GM12878 (cell line): ENCODE results near the gene NEMP2. TPM values are rescaled to one million over a fixed set of nuclear protein-coding genes. Genes with fewer than 3 reads are reported as not detected.

Experiments
- ATAC-seq: fragments of 200-7000 bp; cut with Tn5 transposase; 3 replicates; pipeline ENCODE4 v1.9.1; 2020; ENCODE audit warnings: mild to moderate bottlenecking, moderate library complexity
- BruUV-seq: library from RNA; stranded (reverse); fragments of 400-500 nt; replicated peaks from 2 replicates; lab custom pipeline; 2021; lab: Mats Ljungman, UMichigan
- CTCF ChIA-PET: fragments of 300-600 bp; sonication (Branson Sonifier 250); formaldehyde crosslinking; extraction: SDS; loops from one replicate; lab custom pipeline; 2021; ENCODE audit warnings: inconsistent platforms; lab: Yijun Ruan, JAX
- POLR2A ChIA-PET: fragments of 350-600 bp; formaldehyde crosslinking; extraction: SDS; loops from one replicate; lab custom pipeline; 2021; ENCODE audit warnings: inconsistent platforms; lab: Charles Lee
- RAD21 ChIA-PET: fragments of 300-600 bp; sonication (Branson Sonifier 250); formaldehyde crosslinking; loops from one replicate; lab custom pipeline; 2023; ENCODE audit warnings: antibody characterized with exemption; ENCODE audit not compliant: unreplicated experiment; lab: Charles Lee
- SMC1A ChIA-PET: fragments of 300-600 bp; sonication (Branson Sonifier 250); formaldehyde crosslinking; loops from one replicate; lab custom pipeline; 2023; ENCODE audit not compliant: unreplicated experiment, uncharacterized antibody; lab: Charles Lee
- DNase-seq: peaks from one replicate; pipeline ENCODE4 v3.0.0-alpha.2; 2011; ENCODE audit warnings: low read depth, low spot score
- FAIRE-seq: peaks from 3 replicates; lab custom pipeline; 2011; peaks lifted over from hg19 to GRCh38; lab: Jason Lieb, UNC
- H2AFZ ChIP-seq: 2 replicates; pipeline ENCODE4 v1.6.0; 2011; ENCODE audit warnings: low read depth, low read length, control low read depth; ENCODE audit not compliant: control insufficient read depth
- H3K27ac ChIP-seq: 2 replicates; pipeline ENCODE4 v1.5.1; 2011; ENCODE audit warnings: control low read depth; ENCODE audit not compliant: control insufficient read depth, insufficient read depth
- H3K27me3 ChIP-seq, 2 experiments: replicated peaks in 1 of 2; 2 replicates each; pipeline versions ENCODE4 v1.6.0 to v1.6.1; 2011; ENCODE audit warnings: low read length in 1 of 2; ENCODE audit not compliant: control insufficient read depth in 2 of 2, insufficient read depth in 2 of 2
- H3K36me3 ChIP-seq, 2 experiments: 2 replicates each; pipeline ENCODE4 v1.5.1; 2011; ENCODE audit warnings: low read length in 1 of 2; ENCODE audit not compliant: control insufficient read depth in 2 of 2, insufficient read depth in 2 of 2
- H3K4me1 ChIP-seq: 2 replicates; pipeline ENCODE4 v1.6.1; 2011; ENCODE audit warnings: mild to moderate bottlenecking, low read length, moderate library complexity, mixed read lengths; ENCODE audit not compliant: control insufficient read depth, insufficient read depth
- H3K4me2 ChIP-seq: 2 replicates; pipeline ENCODE4 v1.6.0; 2011; ENCODE audit warnings: control low read depth; ENCODE audit not compliant: control insufficient read depth, insufficient read depth
- H3K4me3 ChIP-seq: fragments of 200-600 bp; sonication (generic); 2 replicates; pipeline ENCODE4 v1.5.1; 2016
- H3K79me2 ChIP-seq: 2 replicates; pipeline ENCODE4 v1.6.0; 2011; ENCODE audit warnings: low read length; ENCODE audit not compliant: control insufficient read depth, insufficient read depth
- H3K9ac ChIP-seq: 2 replicates; pipeline ENCODE4 v1.8.0; 2011; ENCODE audit warnings: low read length, control low read depth, mixed read lengths; ENCODE audit not compliant: control insufficient read depth, insufficient read depth
- H3K9me3 ChIP-seq: replicated peaks from 3 replicates; pipeline ENCODE4 v1.5.1; 2011; ENCODE audit warnings: mild to moderate bottlenecking, low read length; ENCODE audit not compliant: control insufficient read depth, insufficient read depth
- H4K20me1 ChIP-seq: 2 replicates; pipeline ENCODE4 v1.6.0; 2011; ENCODE audit not compliant: control insufficient read depth, insufficient read depth
- CHD4 ChIP-seq: fragments of 200-600 bp; sonication (generic); IDR thresholded peaks from 2 replicates; pipeline ENCODE4 v1.6.1; 2016; ENCODE audit warnings: mild to moderate bottlenecking
- RUNX3 ChIP-seq: IDR thresholded peaks from 2 replicates; pipeline ENCODE4 v1.6.1; 2012; ENCODE audit warnings: low read length, inconsistent platforms
- SUPT20H ChIP-seq: IDR thresholded peaks from 2 replicates; pipeline ENCODE4 v1.6.1; 2011; ENCODE audit warnings: low read depth, mild to moderate bottlenecking, low read length, moderate library complexity, borderline replicate concordance; ENCODE audit not compliant: control insufficient read depth
- WGBS: methylation state at CpG from one replicate; pipeline ENCODE4 v1.1.6; 2016; ENCODE audit warnings: low lambda C conversion rate; ENCODE audit not compliant: insufficient replicate concordance, insufficient coverage; ENCODE audit errors: missing lambda C conversion rate; 5-methylcytosine and 5-hydroxymethylcytosine counted together
- in situ Hi-C: fragments of 300-500 bp; cut with MboI; formaldehyde crosslinking; loops from 9 replicates; pipeline ENCODE4 v1.14.3; 2018; ENCODE audit warnings: mixed read lengths
- intact Hi-C: fragments of 100-400 bp; cut with micrococcal nuclease; formaldehyde crosslinking; loops from one replicate; pipeline ENCODE4 v1.14.2; 2022; ENCODE audit not compliant: unreplicated experiment
- polyA plus RNA-seq, 11 experiments: library from polyadenylated mRNA; depleted of rRNA in 4 of 11; unstranded in 6 of 11; stranded (reverse) in 5 of 11; fragments of >200 nt; fragmentation: Nextera tagmentation in 4 of 11; fragmentation: Illumina TruSeq in 1 of 11; extraction: Ambion mirVana in 4 of 11; extraction: Trizol in 1 of 11; gene quantifications; 1 replicate in 1 of 11; 2 replicates in 10 of 11; pipeline versions ENCODE4 v1.2.1 to v1.2.3, GENCODE V29; 2011 to 2016; ENCODE audit warnings: inconsistent platforms in 2 of 11, missing spikeins in 2 of 11, low read depth in 1 of 11
- total RNA-seq, 4 experiments: library from RNA; depleted of rRNA in 3 of 4; stranded (reverse); fragments of >200 nt in 3 of 4; fragmentation: Illumina TruSeq in 1 of 4; extraction: Trizol in 1 of 4; gene quantifications; 2 replicates each; pipeline versions ENCODE4 v1.2.1 to v1.2.3, GENCODE V29; 2013 to 2021
- TF ChIP-seq, protein P1 (sequence below): fragments of 450-650 bp; IDR thresholded peaks from 2 replicates; pipeline ENCODE4 v1.6.1; 2017; ENCODE audit warnings: low read depth, mild to moderate bottlenecking, moderate library complexity
- TF ChIP-seq, protein P2 (sequence below): fragments of 450-650 bp; IDR thresholded peaks from 2 replicates; pipeline ENCODE4 v1.6.1; 2017; ENCODE audit warnings: mild to moderate bottlenecking

Gene NEMP2
- total and polyA plus RNA-seq, 10 of the 15 experiments (the other 5 are each of a cell fraction or from before 2014, with no cell fraction given): 2.3 to 14.0 (median 8.1) TPM

DNA sequence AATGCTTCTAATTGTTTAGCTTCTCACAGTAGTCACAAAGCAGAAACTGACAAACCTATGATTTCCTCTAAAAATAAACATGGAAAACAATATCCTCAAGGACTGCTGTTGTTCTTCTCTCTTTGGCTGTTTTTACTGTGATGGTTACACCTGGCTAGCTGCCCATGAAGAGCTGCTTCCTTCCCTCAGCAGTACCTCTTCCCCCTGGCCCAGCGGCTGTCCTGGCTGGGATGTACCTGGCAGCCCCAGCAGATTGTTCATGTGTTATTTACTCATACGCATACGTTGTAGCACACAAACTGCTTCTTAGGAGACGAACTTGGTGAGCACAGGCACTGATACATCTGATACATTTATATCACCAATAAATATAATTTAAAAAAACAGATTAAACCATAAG is 27.4 kb downstream of the NEMP2 start:
- RAD21 ChIA-PET: interaction anchor here (1.4 kb wide), 1 partner anchor 121 kb away, joined by 3 read pairs; no protein-coding TSS in a partner anchor
- Histone ChIP-seq H3K27ac (no peak overlapping the region), H3K4me3 (no peak overlapping the region), H3K4me2 (no peak overlapping the region), H4K20me1 (no peaks in the 10 kb centered on the region), H3K9me3 (no peaks in the 10 kb centered on the region), H3K4me1 (no peaks in the 10 kb centered on the region)
- SMC1A ChIA-PET: interaction anchor here (0.6 to 2.1 kb wide), 9 partner anchors 10 to 1987 kb away, joined by 3 to 5 read pairs (median 3); no protein-coding TSS in a partner anchor
- POLR2A ChIA-PET: interaction anchor here (1.0 kb wide), 1 partner anchor 23 kb away, joined by 3 read pairs; no protein-coding TSS in a partner anchor
- DNase-seq (no peak), FAIRE-seq (no peak)
- BruUV-seq: no TSS peak
- CTCF ChIA-PET: interaction anchor here (1.0 to 2.2 kb wide), 2 partner anchors 32 to 123 kb away, joined by 3 to 13 read pairs; no protein-coding TSS in a partner anchor
- in situ Hi-C loops: loop anchor here (5.0 to 10.0 kb wide), 2 partner anchors 120 to 422 kb away; no protein-coding TSS in a partner anchor
- TF ChIP-seq RUNX3: no peak
- TF ChIP-seq, protein P1, sequence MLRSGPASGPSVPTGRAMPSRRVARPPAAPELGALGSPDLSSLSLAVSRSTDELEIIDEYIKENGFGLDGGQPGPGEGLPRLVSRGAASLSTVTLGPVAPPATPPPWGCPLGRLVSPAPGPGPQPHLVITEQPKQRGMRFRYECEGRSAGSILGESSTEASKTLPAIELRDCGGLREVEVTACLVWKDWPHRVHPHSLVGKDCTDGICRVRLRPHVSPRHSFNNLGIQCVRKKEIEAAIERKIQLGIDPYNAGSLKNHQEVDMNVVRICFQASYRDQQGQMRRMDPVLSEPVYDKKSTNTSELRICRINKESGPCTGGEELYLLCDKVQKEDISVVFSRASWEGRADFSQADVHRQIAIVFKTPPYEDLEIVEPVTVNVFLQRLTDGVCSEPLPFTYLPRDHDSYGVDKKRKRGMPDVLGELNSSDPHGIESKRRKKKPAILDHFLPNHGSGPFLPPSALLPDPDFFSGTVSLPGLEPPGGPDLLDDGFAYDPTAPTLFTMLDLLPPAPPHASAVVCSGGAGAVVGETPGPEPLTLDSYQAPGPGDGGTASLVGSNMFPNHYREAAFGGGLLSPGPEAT: no peak
- TF ChIP-seq, all 136 proteins: peak for 0
- H3K9ac ChIP-seq: no peak overlapping the region
- intact Hi-C loops: no loop called here
- 99% methylated on average over 4 of the region's 4 CpGs for WGBS
- peaks cover 0 to 8% of the 10 kb centered on the region in 2 experiments; a peak in 3 of 4 replicates for H3K36me3 ChIP-seq
- ATAC-seq: no peak
- no peaks in the 10 kb centered on the region for H3K27me3 ChIP-seq
- no peak overlapping the region for H2AFZ ChIP-seq
- no peaks in the 10 kb centered on the region for H3K79me2 ChIP-seq

GRCh38 chr2:190506666-190507065 is 27.9 kb downstream of the NEMP2 start:
- RAD21 ChIA-PET: interaction anchor here (1.4 kb wide), 1 partner anchor 26 kb away, joined by 4 read pairs; no protein-coding TSS in a partner anchor
- ATAC-seq: no peak
- H3K27ac ChIP-seq: no peak overlapping the region
- BruUV-seq: no TSS peak
- intact Hi-C loops (no loop called here), in situ Hi-C loops (loop anchor here (5.0 to 10.0 kb wide), 2 partner anchors 119 to 422 kb away; no protein-coding TSS in a partner anchor)
- no peaks in the 10 kb centered on the region for H3K9me3 ChIP-seq
- SMC1A ChIA-PET: interaction anchor here (0.6 to 2.1 kb wide), 6 partner anchors 11 to 123 kb away, joined by 3 to 5 read pairs (median 4); no protein-coding TSS in a partner anchor
- H3K27me3 ChIP-seq: no peaks in the 10 kb centered on the region
- no peak for DNase-seq
- H3K4me2 ChIP-seq: no peak overlapping the region
- H3K36me3 ChIP-seq: peaks cover 0 to 8% of the 10 kb centered on the region in 2 experiments; a peak in 3 of 4 replicates
- no peak for FAIRE-seq
- no peaks in the 10 kb centered on the region for H3K79me2 ChIP-seq
- no peaks in the 10 kb centered on the region for H3K4me1 ChIP-seq
- no peak for TF ChIP-seq SUPT20H
- TF ChIP-seq, protein P2, sequence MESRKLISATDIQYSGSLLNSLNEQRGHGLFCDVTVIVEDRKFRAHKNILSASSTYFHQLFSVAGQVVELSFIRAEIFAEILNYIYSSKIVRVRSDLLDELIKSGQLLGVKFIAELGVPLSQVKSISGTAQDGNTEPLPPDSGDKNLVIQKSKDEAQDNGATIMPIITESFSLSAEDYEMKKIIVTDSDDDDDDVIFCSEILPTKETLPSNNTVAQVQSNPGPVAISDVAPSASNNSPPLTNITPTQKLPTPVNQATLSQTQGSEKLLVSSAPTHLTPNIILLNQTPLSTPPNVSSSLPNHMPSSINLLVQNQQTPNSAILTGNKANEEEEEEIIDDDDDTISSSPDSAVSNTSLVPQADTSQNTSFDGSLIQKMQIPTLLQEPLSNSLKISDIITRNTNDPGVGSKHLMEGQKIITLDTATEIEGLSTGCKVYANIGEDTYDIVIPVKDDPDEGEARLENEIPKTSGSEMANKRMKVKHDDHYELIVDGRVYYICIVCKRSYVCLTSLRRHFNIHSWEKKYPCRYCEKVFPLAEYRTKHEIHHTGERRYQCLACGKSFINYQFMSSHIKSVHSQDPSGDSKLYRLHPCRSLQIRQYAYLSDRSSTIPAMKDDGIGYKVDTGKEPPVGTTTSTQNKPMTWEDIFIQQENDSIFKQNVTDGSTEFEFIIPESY: no peak
- no peak for TF ChIP-seq CHD4
- CTCF ChIA-PET: interaction anchor here (2.2 kb wide), 1 partner anchor 123 kb away, joined by 13 read pairs; no protein-coding TSS in a partner anchor
- 4% methylated on average over 2 of the region's 2 CpGs for WGBS
- no peak overlapping the region for H2AFZ ChIP-seq
- H3K9ac ChIP-seq: no peak overlapping the region
- POLR2A ChIA-PET: interaction anchor here (1.0 kb wide), 1 partner anchor 23 kb away, joined by 3 read pairs; no protein-coding TSS in a partner anchor
- H4K20me1 ChIP-seq: no peaks in the 10 kb centered on the region
- no peak overlapping the region for H3K4me3 ChIP-seq
